OCI-LY1 (cell line): ENCODE measurements around the gene CLPX.

Source experiments
- EZH2 ChIP-seq: fragments of 200-600 bp; sonication (generic), shearing (Covaris generic); IDR thresholded peaks from 2 replicates; pipeline ENCODE4 v1.8.0; 2017; ENCODE audit warnings: borderline replicate concordance, mixed run types, mild to moderate bottlenecking, antibody characterized with exemption, low read length, moderate library complexity, mixed read lengths
- TF ChIP-seq, protein P1 (sequence below): fragments of 200-600 bp; sonication (generic), shearing (Covaris generic); IDR thresholded peaks from 2 replicates; pipeline ENCODE4 v1.5.1; 2017; ENCODE audit warnings: mild to moderate bottlenecking, antibody characterized with exemption, low read length, moderate library complexity, mixed read lengths

DNA sequence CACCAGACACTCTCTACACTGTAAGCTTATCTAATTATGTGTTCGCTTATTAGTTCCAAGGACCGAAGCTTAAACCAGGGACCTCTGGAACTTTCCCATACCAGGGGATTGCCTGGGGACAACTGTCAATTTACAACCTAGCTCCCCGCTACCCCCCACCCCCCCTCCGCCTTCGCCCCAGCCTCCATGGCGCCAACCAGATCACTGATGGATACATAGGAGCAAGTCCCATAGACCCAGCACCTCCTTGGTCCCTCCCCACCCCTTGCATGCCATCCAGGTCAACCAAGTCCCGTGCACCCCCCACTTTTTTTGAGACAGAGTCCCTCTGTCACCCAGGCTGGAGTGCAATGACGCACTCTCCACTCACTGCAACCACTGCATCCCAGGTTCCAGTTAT lies 50.6 kb downstream of the CLPX start:
- TF ChIP-seq, protein P1, sequence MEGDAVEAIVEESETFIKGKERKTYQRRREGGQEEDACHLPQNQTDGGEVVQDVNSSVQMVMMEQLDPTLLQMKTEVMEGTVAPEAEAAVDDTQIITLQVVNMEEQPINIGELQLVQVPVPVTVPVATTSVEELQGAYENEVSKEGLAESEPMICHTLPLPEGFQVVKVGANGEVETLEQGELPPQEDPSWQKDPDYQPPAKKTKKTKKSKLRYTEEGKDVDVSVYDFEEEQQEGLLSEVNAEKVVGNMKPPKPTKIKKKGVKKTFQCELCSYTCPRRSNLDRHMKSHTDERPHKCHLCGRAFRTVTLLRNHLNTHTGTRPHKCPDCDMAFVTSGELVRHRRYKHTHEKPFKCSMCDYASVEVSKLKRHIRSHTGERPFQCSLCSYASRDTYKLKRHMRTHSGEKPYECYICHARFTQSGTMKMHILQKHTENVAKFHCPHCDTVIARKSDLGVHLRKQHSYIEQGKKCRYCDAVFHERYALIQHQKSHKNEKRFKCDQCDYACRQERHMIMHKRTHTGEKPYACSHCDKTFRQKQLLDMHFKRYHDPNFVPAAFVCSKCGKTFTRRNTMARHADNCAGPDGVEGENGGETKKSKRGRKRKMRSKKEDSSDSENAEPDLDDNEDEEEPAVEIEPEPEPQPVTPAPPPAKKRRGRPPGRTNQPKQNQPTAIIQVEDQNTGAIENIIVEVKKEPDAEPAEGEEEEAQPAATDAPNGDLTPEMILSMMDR = no peak
- no peak for TF ChIP-seq EZH2
